Stimulated activated CD8-positive, alpha-beta memory T cell treated with anti-CD3 and anti-CD28 coated beads, Interleukin-15, amount 100 ng/mL, for 4 hours (primary cell): ENCODE data around the gene WARS2.
"Not testable (repeated sequence)": the region's sequence is repeated elsewhere in the genome, so short reads cannot be mapped to it uniquely, and the experiment has no call there.

ENCODE experiments used
- DNase-seq, 2 donors: peaks; one replicate each; pipeline ENCODE4 v3.0.0-alpha.2; 2020; ENCODE audit warnings: low read depth in 2 of 2

WARS2 gene

GRCh38 chr1:119140177-119141019 is at the start of gene WARS2:
WARS2 (minus strand) TSS chr1:119140653; CDS start chr1:119140644, 9 bp downstream.
- DNase-seq, result peak; percentile 81 to 91

DNA sequence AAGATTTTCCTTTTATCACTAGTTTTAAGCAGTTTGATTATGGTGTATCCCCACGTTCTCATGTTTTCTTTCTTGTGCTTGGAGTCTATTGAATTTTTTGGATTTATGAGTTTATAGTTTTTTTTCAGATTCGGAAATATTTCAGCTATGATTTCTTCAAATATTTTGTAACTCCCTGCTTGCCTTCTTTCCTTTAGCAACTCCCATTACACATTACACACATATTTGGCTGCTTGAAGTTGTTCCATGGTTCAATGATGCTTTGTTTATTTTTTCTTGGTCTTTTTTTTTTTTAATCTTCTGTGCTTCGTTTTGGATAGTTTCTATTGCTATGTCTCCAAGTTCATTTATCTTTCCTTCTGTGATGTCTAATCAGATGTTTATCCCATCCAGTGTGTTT is 48.5 kb upstream of the WARS2 start:
- DNase-seq, result no peak

- no peak for DNase-seq
These were observed 47.0 kb upstream of the WARS2 start for GRCh38 chr1:119187416-119187815.

DNA sequence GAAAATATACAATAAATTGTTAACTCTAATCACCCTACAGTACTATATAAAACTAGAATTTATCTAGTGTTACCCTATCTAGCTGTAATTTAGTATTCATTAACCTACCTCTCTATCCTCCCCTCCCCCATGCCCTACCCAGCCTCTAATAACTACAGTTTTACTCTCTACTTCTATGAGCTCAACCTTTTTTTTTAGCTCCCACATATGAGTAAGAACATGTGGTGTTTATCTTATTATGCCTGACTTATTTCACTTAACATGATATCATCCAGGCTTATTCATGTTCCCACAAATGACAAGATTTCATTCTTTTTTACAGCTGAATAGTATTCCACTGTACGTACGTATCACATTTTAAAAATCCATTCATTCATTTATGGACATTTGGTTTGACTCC is 46.0 kb upstream of the WARS2 start:
- DNase-seq, result no peak

DNA sequence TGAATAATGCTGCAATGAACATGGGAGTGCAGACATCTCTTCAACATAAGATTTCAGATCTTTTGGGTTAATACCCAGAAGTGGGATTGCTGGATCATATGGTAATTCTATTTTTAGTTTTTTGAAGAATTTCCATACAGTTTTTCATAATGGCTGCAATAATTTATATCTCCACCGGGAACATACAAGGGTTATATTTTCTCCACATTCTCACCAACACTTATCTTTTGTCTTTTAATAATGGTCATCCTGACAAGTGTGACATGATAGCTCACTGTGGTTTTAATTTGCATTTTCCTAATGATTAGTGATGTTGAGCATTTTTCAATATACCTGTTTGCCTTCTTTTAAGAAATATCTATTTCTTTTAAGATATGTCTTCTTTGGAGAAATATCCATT is 44.5 kb upstream of the WARS2 start:
- no peak for DNase-seq

- DNase-seq, result no peak
These were observed 40.8 kb upstream of the WARS2 start for GRCh38 chr1:119181218-119181617.

DNA sequence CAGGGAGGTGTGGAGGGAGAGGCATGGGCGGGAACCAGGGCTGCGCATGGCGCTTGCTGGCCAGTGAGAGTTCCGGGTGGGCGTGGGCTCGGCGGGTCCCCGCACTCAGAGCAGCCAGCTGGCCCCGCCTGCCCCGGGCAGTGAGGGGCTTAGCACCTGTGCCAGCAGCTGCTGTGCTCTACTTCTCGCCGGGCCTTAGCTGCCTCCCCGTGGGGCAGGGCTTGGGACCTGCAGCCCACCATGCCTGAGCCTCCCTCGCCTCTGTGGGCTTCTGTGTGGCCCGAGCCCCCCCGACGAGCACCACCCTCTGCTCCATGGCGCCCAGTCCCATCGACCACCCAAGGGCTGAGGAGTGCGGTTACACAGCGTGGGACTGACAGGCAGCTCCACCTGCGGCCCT is 38.6 kb upstream of the WARS2 start:
- no peak for DNase-seq

GRCh38 chr1:119172927-119173326 is 32.5 kb upstream of the WARS2 start:
- not testable (repeated sequence) for DNase-seq

DNA sequence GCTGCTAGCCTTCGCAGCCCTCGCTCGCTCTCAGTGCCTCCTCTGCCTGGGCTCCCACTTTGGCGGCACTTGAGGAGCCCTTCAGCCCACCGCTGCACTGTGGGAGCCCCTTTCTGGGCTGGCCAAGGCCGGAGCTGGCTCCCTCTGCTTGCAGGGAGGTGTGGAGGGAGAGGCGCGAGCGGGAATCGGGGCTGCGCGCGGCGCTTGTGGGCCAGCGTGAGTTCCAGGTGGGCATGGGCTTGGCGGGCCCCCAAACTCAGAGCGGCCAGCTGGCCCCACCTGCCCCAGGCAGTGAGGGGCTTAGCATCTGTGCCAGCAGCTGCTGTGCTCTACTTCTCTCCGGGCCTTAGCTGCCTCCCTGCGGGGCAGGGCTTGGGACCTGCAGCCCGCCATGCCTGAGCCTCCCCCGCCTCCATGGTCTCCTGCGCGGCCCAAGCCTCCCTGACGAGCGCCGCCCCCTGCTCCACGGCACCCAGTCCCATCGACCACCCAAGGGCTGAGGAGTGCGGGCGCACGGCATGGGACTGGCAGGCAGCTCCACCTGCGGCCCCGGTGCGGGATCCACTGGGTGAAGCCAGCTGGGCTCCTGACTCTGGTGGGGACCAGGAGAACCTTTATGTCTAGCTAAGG is 31.0 kb upstream of the WARS2 start:
- DNase-seq, result not testable (repeated sequence)

GRCh38 chr1:119163396-119163795 is 22.9 kb upstream of the WARS2 start:
- no peak for DNase-seq

GRCh38 chr1:119160866-119161265 is 20.4 kb upstream of the WARS2 start:
- no peak for DNase-seq

- DNase-seq, result no peak
These were observed 20.0 kb upstream of the WARS2 start for GRCh38 chr1:119160409-119160808.

DNA sequence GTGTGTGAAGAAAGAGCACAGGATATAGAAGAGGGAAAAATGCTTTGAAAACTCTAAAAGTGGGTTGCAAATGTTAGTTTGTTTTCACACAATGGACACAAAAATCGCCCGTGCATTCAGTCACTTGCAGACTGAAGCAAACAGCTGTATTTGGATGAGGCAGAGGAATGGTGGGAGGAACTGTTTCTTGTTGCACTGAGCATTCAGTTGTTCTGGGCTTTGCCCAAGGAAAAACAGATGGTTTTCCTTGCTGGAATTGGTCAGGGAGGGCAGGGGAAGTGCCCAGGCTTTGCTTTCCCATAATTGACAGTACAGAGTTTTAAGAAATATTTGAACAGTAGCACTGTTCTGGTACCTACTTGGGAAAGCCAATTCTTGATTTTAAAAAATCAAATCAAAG is 19.5 kb upstream of the WARS2 start:
- DNase-seq, result no peak

DNA sequence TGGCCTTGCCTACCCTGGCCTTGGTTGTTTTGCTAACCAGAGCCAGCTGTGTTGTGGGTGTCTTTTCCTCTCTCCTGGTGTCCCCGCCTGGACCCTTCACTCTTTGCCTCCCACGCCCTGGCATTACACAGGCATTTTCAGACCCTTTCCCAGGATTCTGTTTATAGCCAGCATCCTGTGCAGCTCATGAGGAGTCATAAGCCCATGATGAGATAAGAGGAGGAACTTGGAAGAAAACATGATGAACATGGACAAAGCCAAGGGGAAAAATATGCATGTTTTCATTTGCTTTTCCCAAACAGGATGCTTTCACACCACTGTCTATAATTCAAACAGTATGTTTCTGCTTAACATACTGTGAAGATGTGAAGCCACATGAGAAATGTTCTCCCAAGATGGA is 18.7 kb upstream of the WARS2 start:
- DNase-seq, result no peak

GRCh38 chr1:119156761-119157160 is 16.3 kb upstream of the WARS2 start:
- not testable (repeated sequence) for DNase-seq

GRCh38 chr1:119155069-119155468 is 14.6 kb upstream of the WARS2 start:
- DNase-seq, result not testable (repeated sequence)

- DNase-seq, result no peak
These were observed 9.7 kb upstream of the WARS2 start for GRCh38 chr1:119150150-119150549.

- no peak for DNase-seq
These were observed 7.2 kb upstream of the WARS2 start for GRCh38 chr1:119147661-119148090.

GRCh38 chr1:119146466-119146865 is 6.0 kb upstream of the WARS2 start:
- no peak for DNase-seq

- no peak for DNase-seq
These were observed 4.4 kb upstream of the WARS2 start for GRCh38 chr1:119144813-119145212.

DNA sequence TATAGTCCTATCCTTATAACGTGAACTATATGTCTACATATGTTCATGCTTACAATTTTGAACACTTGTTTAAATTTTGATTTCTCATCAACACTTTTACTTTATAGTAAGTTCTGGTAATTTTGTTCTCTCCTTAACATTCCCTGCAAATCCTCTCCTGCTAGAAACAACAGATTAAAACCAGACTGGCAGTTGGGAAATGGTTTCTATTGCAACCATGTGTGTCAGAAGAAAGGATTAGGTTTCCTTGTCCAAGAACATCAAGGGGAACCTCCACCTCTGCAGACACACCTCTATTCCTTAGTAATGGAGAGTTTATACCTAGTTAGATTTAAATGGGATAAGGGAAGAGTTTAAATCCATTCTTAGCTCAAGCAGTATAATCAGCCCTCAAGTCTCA is 3.3 kb upstream of the WARS2 start:
- no peak for DNase-seq

- no peak for DNase-seq
These were observed 1.2 kb upstream of the WARS2 start for GRCh38 chr1:119141660-119142059.

- DNase-seq, result no peak
These were observed 569 bp upstream of the WARS2 start for GRCh38 chr1:119141020-119141424.
